Measurements from ENCODE around the gene TUT7. TPM values are rescaled to one million over a fixed set of nuclear protein-coding genes. Genes with fewer than 3 reads are reported as not detected.

TUT7 gene
- total RNA-seq, 4 donors from 2014 or later: 64.4 to 147 (median 82.1) TPM

- H3K9me3 ChIP-seq: no peaks in the 10 kb centered on the region
- H3K4me3 ChIP-seq: no peak overlapping the region
- no peak overlapping the region for H3K27ac ChIP-seq
- TF ChIP-seq EP300 (IDR thresholded peaks at IDR 0.05): no peak
- no peak for TF ChIP-seq CTCF (IDR thresholded peaks at IDR 0.05)
- TF ChIP-seq POLR2AphosphoS5 (IDR thresholded peaks at IDR 0.05): no peak
- no peak for TF ChIP-seq POLR2A (IDR thresholded peaks at IDR 0.05)
- H3K27me3 ChIP-seq: no peaks in the 10 kb centered on the region
- no peaks in the 10 kb centered on the region for H3K36me3 ChIP-seq
- WGBS: 76% methylated on average over 4 of the region's 4 CpGs
- DNase-seq (ENCODE audit: low spot score in 2 of 2): no peak
- no peaks in the 10 kb centered on the region for H3K4me1 ChIP-seq
Measured at GRCh38 chr9:86248746-86249145, 105.5 kb downstream of the TUT7 start.

GRCh38 chr9:86246752-86247161, 107.5 kb downstream of the TUT7 start:
- TF ChIP-seq EP300 (IDR thresholded peaks at IDR 0.05) (no peak), CTCF (IDR thresholded peaks at IDR 0.05) (no peak), POLR2A (IDR thresholded peaks at IDR 0.05) (no peak), POLR2AphosphoS5 (IDR thresholded peaks at IDR 0.05) (no peak)
- H3K27ac ChIP-seq: no peak overlapping the region
- no peaks in the 10 kb centered on the region for H3K9me3 ChIP-seq
- no peak overlapping the region for H3K4me3 ChIP-seq
- no peaks in the 10 kb centered on the region for H3K27me3 ChIP-seq
- H3K36me3 ChIP-seq: no peaks in the 10 kb centered on the region
- no peak for DNase-seq (ENCODE audit: low spot score in 2 of 2)
- WGBS: 42% methylated on average over 6 of the region's 6 CpGs
- peaks cover 4% of the 10 kb centered on the region for H3K4me1 ChIP-seq

- H3K36me3 ChIP-seq: no peaks in the 10 kb centered on the region
- H3K27ac ChIP-seq: no peak overlapping the region
- TF ChIP-seq POLR2A (IDR thresholded peaks at IDR 0.05) (no peak), POLR2AphosphoS5 (IDR thresholded peaks at IDR 0.05) (no peak)
- DNase-seq (ENCODE audit: low spot score in 2 of 2): no peak
- H3K9me3 ChIP-seq: no peaks in the 10 kb centered on the region
- WGBS: 24% methylated on average over 2 of the region's 2 CpGs
- peaks cover 4% of the 10 kb centered on the region for H3K4me1 ChIP-seq
- H3K27me3 ChIP-seq: no peaks in the 10 kb centered on the region
- no peak overlapping the region for H3K4me3 ChIP-seq
Measured at GRCh38 chr9:86242071-86242470, 112.1 kb downstream of the TUT7 start.

- no peaks in the 10 kb centered on the region for H3K9me3 ChIP-seq
- H3K36me3 ChIP-seq: no peaks in the 10 kb centered on the region
Measured at GRCh38 chr9:86241216-86241615, 113.0 kb downstream of the TUT7 start.

GRCh38 chr9:86238861-86239770, 115.1 kb downstream of the TUT7 start:
- WGBS: 63% methylated on average over 10 of the region's 10 CpGs
- no peaks in the 10 kb centered on the region for H3K27me3 ChIP-seq
- TF ChIP-seq POLR2AphosphoS5 (IDR thresholded peaks at IDR 0.05): no peak
- no peak for TF ChIP-seq EP300 (IDR thresholded peaks at IDR 0.05)
- no peak for TF ChIP-seq POLR2A (IDR thresholded peaks at IDR 0.05)
- no peak for TF ChIP-seq CTCF (IDR thresholded peaks at IDR 0.05)

More at GRCh38 chr9:86241216-86241615, 113.0 kb downstream of the TUT7 start:
- 58% methylated on average over 7 of the region's 7 CpGs for WGBS
- H3K27ac ChIP-seq: no peak overlapping the region
- no peak overlapping the region for H3K4me3 ChIP-seq
- H3K27me3 ChIP-seq: no peaks in the 10 kb centered on the region
- TF ChIP-seq POLR2A (IDR thresholded peaks at IDR 0.05) (no peak), CTCF (IDR thresholded peaks at IDR 0.05) (no peak), POLR2AphosphoS5 (IDR thresholded peaks at IDR 0.05) (no peak), EP300 (IDR thresholded peaks at IDR 0.05) (no peak)
- DNase-seq (ENCODE audit: low spot score in 2 of 2): no peak
- peaks cover 4% of the 10 kb centered on the region for H3K4me1 ChIP-seq

More at GRCh38 chr9:86238861-86239770, 115.1 kb downstream of the TUT7 start:
- Histone ChIP-seq H3K27ac (no peak overlapping the region), H3K4me3 (no peak overlapping the region), H3K4me1 (peaks cover 4% of the 10 kb centered on the region), H3K9me3 (no peaks in the 10 kb centered on the region), H3K36me3 (no peaks in the 10 kb centered on the region)
- no peak for DNase-seq (ENCODE audit: low spot score in 2 of 2)

Other genes with a start within 250 kb of the TUT7 start
- gene C9orf153, start 94.8 kb downstream of the TUT7 start, total RNA-seq: 1 to 10 TPM in 1 of 4 donors, under 1 TPM in 1, not detected in 2; 0.34 to 7.6 TPM
- 10 to 100 TPM; 33.0 to 38.0 (median 33.9) TPM for gene ISCA1, start 71.9 kb downstream of the TUT7 start, total RNA-seq